ENCODE data around the gene TENM3. TPM values are rescaled to one million over a fixed set of nuclear protein-coding genes. Genes with fewer than 3 reads are reported as not detected.

TENM3 gene
- total and polyA plus RNA-seq, 3 donors from 2014 or later, result 10.9 to 42.7 (median 42.2) TPM

- no peaks in the 10 kb centered on the region for H3K4me1 ChIP-seq
- peak overlapping the region in 1 of 2 donors; percentile 64 for H3K27ac ChIP-seq
- intact Hi-C loops (cut with DNase I; ENCODE audit: low total_unique reads), result loop anchor here (10.0 kb wide), 1 partner anchor 322 kb away; no protein-coding TSS in a partner anchor
- H3K36me3 ChIP-seq (ENCODE audit: low read depth, missing control alignments), result no peaks in the 10 kb centered on the region
- peak overlapping the region; percentile 49 to 67 for H3K4me3 ChIP-seq
- 4 to 10% methylated on average over 33 to 67 of the region's 68 CpGs for WGBS, 2 donors
- no peaks in the 10 kb centered on the region for H3K27me3 ChIP-seq
- H3K9me3 ChIP-seq, result no peaks in the 10 kb centered on the region
- peak; percentile 74 to 76 (median 74) for TF ChIP-seq CTCF (IDR thresholded peaks at IDR 0.05)
- no peak for TF ChIP-seq POLR2A (IDR thresholded peaks at IDR 0.05)
- DNase-seq, result peak; percentile 86
Observed at GRCh38 chr4:182806259-182807252, 563.4 kb downstream of the TENM3 start.

DNA sequence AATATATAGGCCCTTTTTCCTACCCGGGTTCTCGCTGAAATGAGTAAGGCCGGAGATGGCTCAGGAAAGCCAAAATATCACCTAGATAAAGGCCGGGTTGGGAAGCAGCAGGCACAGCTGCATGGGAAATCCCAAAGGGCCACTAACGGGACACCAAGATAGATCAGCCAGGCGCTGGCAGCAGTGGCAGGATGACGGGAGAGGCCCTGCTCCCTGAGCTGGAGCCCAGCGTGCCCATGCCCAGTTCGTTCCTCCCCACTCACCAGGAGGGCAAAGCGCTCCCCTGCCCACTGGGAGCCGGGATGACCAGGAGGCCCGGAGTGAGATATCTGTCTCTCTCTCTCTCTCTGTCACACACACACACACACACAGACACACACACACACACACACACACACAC, 564.1 kb downstream of the TENM3 start:
- peak overlapping the region in 1 of 2 donors; percentile 67 for H3K4me3 ChIP-seq
- no peaks in the 10 kb centered on the region for H3K4me1 ChIP-seq
- H3K36me3 ChIP-seq (ENCODE audit: low read depth, missing control alignments), result no peaks in the 10 kb centered on the region
- WGBS, 2 donors, result 40 to 68% methylated on average over 5 to 12 of the region's 12 CpGs
- TF ChIP-seq POLR2A (IDR thresholded peaks at IDR 0.05) (no peak), CTCF (IDR thresholded peaks at IDR 0.05) (no peak)
- no peaks in the 10 kb centered on the region for H3K9me3 ChIP-seq
- DNase-seq, result no peak
- no peak overlapping the region for H3K27ac ChIP-seq
- no peaks in the 10 kb centered on the region for H3K27me3 ChIP-seq
- intact Hi-C loops (cut with DNase I; ENCODE audit: low total_unique reads), result loop anchor here (10.0 kb wide), 1 partner anchor 323 kb away; no protein-coding TSS in a partner anchor

DNA sequence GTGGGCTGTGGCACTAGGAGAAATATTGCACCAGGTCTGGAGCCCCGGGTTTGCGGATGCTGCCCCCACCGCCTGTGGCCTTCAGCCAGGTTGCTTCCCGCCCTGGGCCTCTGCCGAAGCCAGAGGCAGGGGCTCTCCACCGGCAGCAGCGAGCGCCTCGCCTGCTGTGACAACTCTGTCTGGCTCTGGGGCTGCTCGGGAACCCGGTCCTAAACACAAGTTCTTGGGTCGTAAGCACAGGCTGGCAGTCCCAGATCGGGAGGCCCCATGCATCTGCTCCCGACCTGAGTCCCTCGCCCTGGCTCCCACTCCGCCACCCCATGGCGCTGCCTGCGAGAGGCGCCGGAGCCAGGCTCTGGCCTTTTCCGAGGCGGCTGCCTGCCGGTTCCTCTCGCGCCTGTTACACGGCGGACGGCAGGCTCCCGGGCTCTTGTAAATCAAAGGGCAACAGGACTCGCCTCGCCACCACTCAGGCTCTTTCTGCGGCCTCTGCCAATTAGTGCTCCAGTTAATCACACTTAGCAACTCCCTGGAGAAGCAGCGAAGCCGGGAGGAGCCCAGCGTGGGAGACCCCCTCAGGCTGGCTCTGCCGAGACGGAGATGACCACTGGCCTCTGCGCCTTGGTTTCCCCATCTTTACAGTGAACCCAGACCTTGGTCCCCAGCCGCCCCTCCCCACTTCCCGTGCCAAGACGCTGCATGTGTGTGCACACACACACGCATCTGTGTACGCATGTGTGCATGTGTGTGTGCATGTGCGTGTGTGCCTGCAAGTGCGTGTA, 564.8 kb downstream of the TENM3 start:
- no peaks in the 10 kb centered on the region for H3K4me1 ChIP-seq
- H3K9me3 ChIP-seq, result no peaks in the 10 kb centered on the region
- H3K27me3 ChIP-seq, result no peaks in the 10 kb centered on the region
- 70 to 81% methylated on average over 22 to 45 of the region's 45 CpGs for WGBS, 2 donors
- intact Hi-C loops (cut with DNase I; ENCODE audit: low total_unique reads), result loop anchor here (10.0 kb wide), 1 partner anchor 323 kb away; no protein-coding TSS in a partner anchor
- H3K36me3 ChIP-seq (ENCODE audit: low read depth, missing control alignments), result no peaks in the 10 kb centered on the region
- no peak overlapping the region for H3K4me3 ChIP-seq
- no peak for TF ChIP-seq CTCF (IDR thresholded peaks at IDR 0.05)
- no peak for TF ChIP-seq POLR2A (IDR thresholded peaks at IDR 0.05)
- DNase-seq, result no peak
- H3K27ac ChIP-seq, result no peak overlapping the region

DNA sequence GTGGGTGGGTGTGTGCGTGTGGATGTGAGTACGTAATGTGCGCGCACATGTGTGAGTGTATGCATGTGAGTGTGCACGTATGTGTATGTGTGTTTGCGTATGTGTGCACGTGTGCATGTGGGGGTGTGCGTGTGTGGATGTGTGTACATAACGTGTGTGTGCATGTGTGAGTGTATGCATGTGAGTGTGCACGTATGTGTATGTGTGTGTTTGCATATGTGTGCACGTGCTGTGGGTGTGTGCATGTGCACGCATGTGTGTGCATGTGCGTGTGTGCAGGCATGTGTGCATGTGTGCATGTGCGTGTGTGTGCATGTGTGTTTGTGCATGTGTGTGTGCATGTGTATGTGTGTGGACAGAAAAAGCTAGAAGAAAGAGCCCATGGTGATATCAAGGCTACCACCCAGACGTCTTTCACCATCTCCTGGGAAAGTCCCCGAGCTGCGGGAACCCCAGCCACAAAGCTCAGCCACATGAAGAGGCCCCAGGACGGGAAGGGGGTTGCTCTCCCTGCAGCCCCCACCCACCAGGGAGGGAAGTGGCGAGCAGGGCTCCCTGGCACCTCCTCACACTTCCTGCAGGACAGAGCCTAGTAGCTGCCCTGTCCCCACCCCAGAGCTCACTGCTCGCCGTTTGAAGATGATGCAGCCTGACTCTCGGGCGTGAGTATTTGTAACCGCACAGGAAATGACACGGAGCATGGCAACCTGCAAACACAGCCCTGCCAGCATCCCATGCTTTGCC, 565.6 kb downstream of the TENM3 start:
- 59 to 78% methylated on average over 21 to 25 of the region's 25 CpGs for WGBS, 2 donors
- Histone ChIP-seq H3K4me1 (no peaks in the 10 kb centered on the region), H3K4me3 (no peak overlapping the region), H3K27me3 (no peaks in the 10 kb centered on the region), H3K36me3 (ENCODE audit: low read depth, missing control alignments) (no peaks in the 10 kb centered on the region), H3K9me3 (no peaks in the 10 kb centered on the region), H3K27ac (no peak overlapping the region)
- intact Hi-C loops (cut with DNase I; ENCODE audit: low total_unique reads), result loop anchor here (10.0 kb wide), 1 partner anchor 324 kb away; no protein-coding TSS in a partner anchor
- TF ChIP-seq POLR2A (IDR thresholded peaks at IDR 0.05) (no peak), CTCF (IDR thresholded peaks at IDR 0.05) (no peak)
- no peak for DNase-seq

All from testis (tissue), 3 donors.